D721Med (cell line): ENCODE measurements around the gene DVL1.
A peak's percentile ranks its signal among the peaks of the same experiment; 100 is the strongest.

Source experiments
- DNase-seq: peaks from one replicate; pipeline ENCODE4 v3.0.0; 2011; ENCODE audit warnings: low spot score; ENCODE audit not compliant: insufficient read length
- FAIRE-seq: peaks from 2 replicates; lab custom pipeline; 2011; peaks lifted over from hg19 to GRCh38; lab: Jason Lieb, UNC
- CTCF ChIP-seq: IDR thresholded peaks from 2 replicates; pipeline ENCODE4 v1.5.1; 2012; ENCODE audit warnings: mild to moderate bottlenecking, control low read depth; ENCODE audit not compliant: insufficient read depth; ENCODE audit errors: missing control alignments

The DVL1 gene

GRCh38 chr1:1307923-1308755 lies 41.1 kb downstream of the DVL1 start, which contains the start of the genes ACAP3 and PUSL1:
ACAP3 (minus strand) TSS chr1:1307930; CDS start chr1:1307815, 115 bp downstream.
PUSL1 (plus strand) TSS chr1:1308597; CDS start chr1:1308644, 47 bp downstream.
- no peak for TF ChIP-seq CTCF
- no peak for DNase-seq
- FAIRE-seq = no peak

GRCh38 chr1:1307261-1307922 lies 41.8 kb downstream of the DVL1 start:
- no peak for DNase-seq
- TF ChIP-seq CTCF = no peak
- FAIRE-seq = no peak

GRCh38 chr1:1306661-1307260 lies 42.5 kb downstream of the DVL1 start:
- TF ChIP-seq CTCF = no peak
- FAIRE-seq (no peak), DNase-seq (no peak)

- TF ChIP-seq CTCF = peak; percentile 17
- no peak for DNase-seq
- FAIRE-seq = no peak
Measured at GRCh38 chr1:1306070-1306660, 43.1 kb downstream of the DVL1 start.

DNA sequence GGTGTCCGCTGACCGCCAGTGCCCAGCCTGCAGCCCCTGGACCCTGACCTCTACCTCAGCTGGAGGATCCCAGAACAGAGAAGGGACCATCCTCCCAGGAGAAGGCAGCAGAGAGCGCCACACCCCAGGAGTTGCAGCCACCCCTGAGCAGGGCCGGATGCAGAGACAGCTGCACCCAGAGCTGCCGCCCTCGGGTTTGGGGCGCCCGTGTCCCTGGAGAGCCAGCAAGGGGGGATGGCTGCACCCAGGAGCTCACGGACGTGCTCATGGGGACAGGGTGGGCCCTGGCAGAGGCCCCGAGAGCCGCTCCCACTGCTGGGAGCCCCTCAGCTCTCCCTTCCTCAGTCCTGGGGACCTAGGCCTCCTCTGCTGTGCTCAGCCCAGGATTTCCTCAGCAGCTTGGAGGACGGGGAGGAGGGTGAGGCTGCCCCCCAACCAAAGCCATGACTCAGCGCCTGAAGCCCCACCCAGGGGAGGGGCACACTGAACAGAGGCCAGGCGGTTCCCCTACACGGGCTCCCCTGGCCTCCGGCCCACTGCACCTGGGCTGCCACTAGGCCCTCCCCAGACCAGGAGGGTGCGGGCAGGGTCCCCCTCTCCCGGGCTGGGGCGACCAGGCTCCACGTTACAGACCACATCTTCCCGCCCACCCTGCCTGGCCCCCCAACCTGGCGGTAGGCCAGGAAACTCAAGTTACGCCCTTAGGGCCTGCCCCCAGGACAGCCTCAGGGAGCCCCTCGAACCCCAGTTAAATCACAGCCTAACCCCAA lies 43.7 kb downstream of the DVL1 start:
- FAIRE-seq = no peak

More for the DNA sequence above, 43.7 kb downstream of the DVL1 start:
- no peak for TF ChIP-seq CTCF
- no peak for DNase-seq
